ENCODE data around the gene SLC16A8. TPM values are rescaled to one million over a fixed set of nuclear protein-coding genes. Genes with fewer than 3 reads are reported as not detected.

SLC16A8 gene
- total RNA-seq, 1 experiment from 2014 or later = not detected

- Histone ChIP-seq H4K20me1 (ENCODE audit: insufficient read depth) (no peaks in the 10 kb centered on the region), H3K9me2 (ENCODE audit: insufficient read depth) (no peaks in the 10 kb centered on the region), H3K9me3 (ENCODE audit: control insufficient read depth in 1 of 2, insufficient read depth in 1 of 2, low read depth in 1 of 2, low read length in 2 of 2) (no peaks in the 10 kb centered on the region), H3K4me1 (ENCODE audit: control insufficient read depth in 1 of 2, insufficient read depth in 2 of 2, low read length in 2 of 2) (peaks cover 23 to 31% of the 10 kb centered on the region in 2 experiments), H3K79me2 (ENCODE audit: insufficient read depth, low read length) (no peaks in the 10 kb centered on the region), H3K4me2 (ENCODE audit: low read length) (no peak overlapping the region), H3K4me3 (replicated peaks in 1 of 2; ENCODE audit: low read depth in 1 of 2, low read length in 2 of 2) (no peak overlapping the region), H3K36me3 (ENCODE audit: control insufficient read depth in 1 of 2, insufficient read depth in 2 of 2, low read length in 2 of 2) (no peaks in the 10 kb centered on the region), H3K27me3 (ENCODE audit: insufficient read depth, low read length) (no peaks in the 10 kb centered on the region), H2AFZ (ENCODE audit: low read depth, low read length, poor library complexity, severe bottlenecking) (no peak overlapping the region), H3K9ac (ENCODE audit: low read length) (no peak overlapping the region), H3K27ac (ENCODE audit: low read depth, low read length) (no peak overlapping the region)
- no peak for TF ChIP-seq YY1 (IDR thresholded peaks at IDR 0.05; ENCODE audit: extremely low read depth, insufficient replicate concordance, low read depth, low read length)
- TF ChIP-seq CEBPB (IDR thresholded peaks at IDR 0.05; ENCODE audit: low read depth) = no peak
- no peak for TF ChIP-seq CBX3 (IDR thresholded peaks at IDR 0.05; ENCODE audit: low read depth)
- TF ChIP-seq EGR1 (IDR thresholded peaks at IDR 0.05; ENCODE audit: low read depth) = no peak
- no peak for TF ChIP-seq SIN3A (IDR thresholded peaks at IDR 0.05; ENCODE audit: low read depth)
- TF ChIP-seq EZH2phosphoT487 (IDR thresholded peaks at IDR 0.05; ENCODE audit: borderline replicate concordance) = no peak
- TF ChIP-seq ZBTB33 (IDR thresholded peaks at IDR 0.05; ENCODE audit: extremely low read depth, insufficient replicate concordance, low read length) = no peak
- no peak for TF ChIP-seq TCF7L2 (IDR thresholded peaks at IDR 0.05; ENCODE audit: borderline replicate concordance, extremely low read depth, insufficient read depth, insufficient read length)
- TF ChIP-seq FOSL1 (IDR thresholded peaks at IDR 0.05; ENCODE audit: low read depth) = no peak
- no peak for TF ChIP-seq JUND (IDR thresholded peaks at IDR 0.05)
- TF ChIP-seq SP1 (IDR thresholded peaks at IDR 0.05; ENCODE audit: low read depth) = no peak
- no peak for TF ChIP-seq POLR2A (IDR thresholded peaks at IDR 0.05; ENCODE audit: borderline replicate concordance, extremely low read depth, insufficient read depth, insufficient read length)
- TF ChIP-seq SRF (IDR thresholded peaks at IDR 0.05; ENCODE audit: low read depth) = no peak
- TF ChIP-seq REST (IDR thresholded peaks at IDR 0.05; ENCODE audit: low read depth) = no peak
- TF ChIP-seq ZFX (IDR thresholded peaks at IDR 0.05) = no peak
- no peak for TF ChIP-seq RAD21 (IDR thresholded peaks at IDR 0.05; ENCODE audit: low read depth)
- TF ChIP-seq CTCF (IDR thresholded peaks at IDR 0.05 in 2 of 3, conservative IDR thresholded peaks at IDR 0.05 in 1 of 3; ENCODE audit: borderline replicate concordance in 1 of 3, insufficient read depth in 1 of 3, low read depth in 2 of 3, low read length in 2 of 3) = no peak
- no peak for TF ChIP-seq EZH2 (IDR thresholded peaks at IDR 0.05)
- no peak for TF ChIP-seq ATF3 (IDR thresholded peaks at IDR 0.05)
- ChIA-PET CTCF (interaction anchor here (0.8 to 1.9 kb wide), 2 partner anchors 13 to 22 kb away, joined by 3 to 5 read pairs; no protein-coding TSS in a partner anchor), POLR2A (no interaction called here), RAD21 (ENCODE audit: low non-redundant PET in 1 of 2, low total read pairs in 2 of 2, uncharacterized antibody in 2 of 2, unreplicated experiment in 2 of 2) (no interaction called here)
- no TSS peak for BruUV-seq (replicated peaks)
- intact Hi-C loops (cut with micrococcal nuclease) = no loop called here
- DNase-seq (ENCODE audit: low read depth, low spot score) (no peak), ATAC-seq (no peak)
These were observed 53.5 kb downstream of the SLC16A8 start for GRCh38 chr22:38030311-38031133.

All from HCT116 (cell line).